ENCODE data around the gene TYMS.

TYMS gene

GRCh38 chr18:644395-645004, 13.0 kb upstream of the TYMS start:
- DNase-seq (ENCODE audit: low read depth in 2 of 2), result no peak

GRCh38 chr18:647304-647703, 10.1 kb upstream of the TYMS start:
- no peak for DNase-seq (ENCODE audit: low read depth in 2 of 2)

- no peak for DNase-seq (ENCODE audit: low read depth in 2 of 2)
Measured at GRCh38 chr18:649341-649740, 8.1 kb upstream of the TYMS start.

- no peak for DNase-seq (ENCODE audit: low read depth in 2 of 2)
Measured at GRCh38 chr18:650428-650858, 7.0 kb upstream of the TYMS start.

- DNase-seq (ENCODE audit: low read depth in 2 of 2), result no peak
Measured at GRCh38 chr18:652131-652530, 5.3 kb upstream of the TYMS start.

GRCh38 chr18:653512-653911, 3.9 kb upstream of the TYMS start:
- DNase-seq (ENCODE audit: low read depth in 2 of 2), result no peak

- DNase-seq (ENCODE audit: low read depth in 2 of 2), result no peak
Measured at GRCh38 chr18:654601-655000, 2.9 kb upstream of the TYMS start.

GRCh38 chr18:655445-655844, 2.0 kb upstream of the TYMS start:
- DNase-seq (ENCODE audit: low read depth in 2 of 2), result no peak

- peak in 1 of 2 donors; percentile 16 for DNase-seq (ENCODE audit: low read depth in 2 of 2)
Measured at GRCh38 chr18:658001-658946, 821 bp downstream of the TYMS start.

GRCh38 chr18:658947-659533, 1.6 kb downstream of the TYMS start:
- no peak for DNase-seq (ENCODE audit: low read depth in 2 of 2)

- DNase-seq (ENCODE audit: low read depth in 2 of 2), result no peak
Measured at GRCh38 chr18:659597-659996, 2.1 kb downstream of the TYMS start.

- no peak for DNase-seq (ENCODE audit: low read depth in 2 of 2)
Measured at GRCh38 chr18:662197-662596, 4.7 kb downstream of the TYMS start.

GRCh38 chr18:666177-666576, 8.7 kb downstream of the TYMS start:
- DNase-seq (ENCODE audit: low read depth in 2 of 2), result no peak

- no peak for DNase-seq (ENCODE audit: low read depth in 2 of 2)
Measured at GRCh38 chr18:666628-667027, 9.2 kb downstream of the TYMS start.

- DNase-seq (ENCODE audit: low read depth in 2 of 2), result no peak
Measured at GRCh38 chr18:668260-668659, 10.8 kb downstream of the TYMS start.

- no peak for DNase-seq (ENCODE audit: low read depth in 2 of 2)
Measured at GRCh38 chr18:669077-669476, 11.6 kb downstream of the TYMS start.

GRCh38 chr18:670522-670921, 13.1 kb downstream of the TYMS start:
- DNase-seq (ENCODE audit: low read depth in 2 of 2), result no peak

GRCh38 chr18:671405-671804, 14.0 kb downstream of the TYMS start:
- no peak for DNase-seq (ENCODE audit: low read depth in 2 of 2)

- no peak for DNase-seq (ENCODE audit: low read depth in 2 of 2)
Measured at GRCh38 chr18:673317-673716, 15.9 kb downstream of the TYMS start.

GRCh38 chr18:673769-674168, 16.3 kb downstream of the TYMS start:
- no peak for DNase-seq (ENCODE audit: low read depth in 2 of 2)

GRCh38 chr18:675307-675706, 17.9 kb downstream of the TYMS start:
- no peak for DNase-seq (ENCODE audit: low read depth in 2 of 2)

GRCh38 chr18:676069-676468, 18.6 kb downstream of the TYMS start:
- DNase-seq (ENCODE audit: low read depth in 2 of 2), result no peak

- DNase-seq (ENCODE audit: low read depth in 2 of 2), result no peak
Measured at GRCh38 chr18:676736-677135, 19.3 kb downstream of the TYMS start.

All from activated CD8-positive, alpha-beta memory T cell treated with anti-CD3 and anti-CD28 coated beads for 4 hours (primary cell).